ENCODE results near the gene FIGN. TPM values are rescaled to one million over a fixed set of nuclear protein-coding genes. Genes with fewer than 3 reads are reported as not detected.

The FIGN gene
- total and polyA plus RNA-seq, 2 donors (not counting 3 experiments of a cell fraction or from before 2014, with no cell fraction given), result 1.8 to 8.1 TPM

GRCh38 chr2:163657281-163657656 is 78.5 kb downstream of the FIGN start:
- DNase-seq (ENCODE audit: low read depth, low spot score) (no peak), FAIRE-seq (no peak)
- POLR2A ChIA-PET, result no interaction called here
- H3K27me3 ChIP-seq (ENCODE audit: control insufficient read depth in 2 of 2, insufficient read depth in 2 of 2, low read length in 2 of 2), result no peaks in the 10 kb centered on the region
- no TSS peak for BruUV-seq (replicated peaks)
- CTCF ChIA-PET, result interaction anchor here (1.6 kb wide), 1 partner anchor 311 kb away, joined by 8 read pairs; no protein-coding TSS in a partner anchor
- H3K36me3 ChIP-seq (ENCODE audit: control insufficient read depth in 2 of 2, extremely low read depth in 1 of 2, insufficient read depth in 2 of 2, low read length in 2 of 2), result no peaks in the 10 kb centered on the region
- no peak overlapping the region for H3K9ac ChIP-seq (replicated peaks; ENCODE audit: extremely low read depth, insufficient read depth, low read length)
- peaks cover 25% of the 10 kb centered on the region for H3K4me1 ChIP-seq (ENCODE audit: control insufficient read depth, extremely low read depth, insufficient read depth, low read length)
- no peak overlapping the region for H3K27ac ChIP-seq (ENCODE audit: insufficient read depth, low read depth, low read length)
- H3K9me3 ChIP-seq (replicated peaks; ENCODE audit: control insufficient read depth, insufficient read depth, low read length), result no peaks in the 10 kb centered on the region
- no peak overlapping the region for H2AFZ ChIP-seq (ENCODE audit: low read depth, low read length)
- no peak overlapping the region for H3K4me2 ChIP-seq (ENCODE audit: insufficient read depth, low read length)
- intact Hi-C loops (cut with micrococcal nuclease), result no loop called here
- dilution Hi-C loops (cut with MboI; ENCODE audit: extremely low pct_ligation_motif_present, low sequenced_read_pairs), result no loop called here
- H3K4me3 ChIP-seq (replicated peaks in 1 of 3; ENCODE audit: insufficient read depth in 1 of 3, low read depth in 1 of 3, low read length in 3 of 3), result no peak overlapping the region
- H3K79me2 ChIP-seq (ENCODE audit: control insufficient read depth, insufficient read depth, low read length), result peaks cover 2% of the 10 kb centered on the region
- H3K9me1 ChIP-seq (replicated peaks; ENCODE audit: control insufficient read depth, extremely low read depth, insufficient read depth, low read length), result no peaks in the 10 kb centered on the region
- no peaks in the 10 kb centered on the region for H4K20me1 ChIP-seq (replicated peaks; ENCODE audit: control insufficient read depth, extremely low read depth, insufficient read depth, low read length)
- TF ChIP-seq EZH2 (IDR thresholded peaks at IDR 0.05; ENCODE audit: borderline replicate concordance, low read depth, low read length, severe bottlenecking) (no peak), POLR2A (IDR thresholded peaks at IDR 0.05; ENCODE audit: low read depth, low read length) (no peak), MAX (IDR thresholded peaks at IDR 0.05; ENCODE audit: insufficient read depth, insufficient read length) (no peak), POLR2AphosphoS5 (IDR thresholded peaks at IDR 0.05; ENCODE audit: insufficient read depth, low read depth, low read length) (no peak), GATA2 (IDR thresholded peaks at IDR 0.05; ENCODE audit: insufficient read depth, insufficient read length, low read depth, low read length) (no peak), MYC (IDR thresholded peaks at IDR 0.05; ENCODE audit: low read depth, low read length) (no peak)

- Histone ChIP-seq H3K4me1 (ENCODE audit: control insufficient read depth, extremely low read depth, insufficient read depth, low read length) (peaks cover 27% of the 10 kb centered on the region), H4K20me1 (replicated peaks; ENCODE audit: control insufficient read depth, extremely low read depth, insufficient read depth, low read length) (no peaks in the 10 kb centered on the region), H3K79me2 (ENCODE audit: control insufficient read depth, insufficient read depth, low read length) (peaks cover 2% of the 10 kb centered on the region), H2AFZ (ENCODE audit: low read depth, low read length) (peak overlapping the region; percentile 24), H3K9me3 (replicated peaks; ENCODE audit: control insufficient read depth, insufficient read depth, low read length) (no peaks in the 10 kb centered on the region), H3K27ac (ENCODE audit: insufficient read depth, low read depth, low read length) (peak overlapping the region; percentile 45), H3K9ac (replicated peaks; ENCODE audit: extremely low read depth, insufficient read depth, low read length) (no peak overlapping the region), H3K9me1 (replicated peaks; ENCODE audit: control insufficient read depth, extremely low read depth, insufficient read depth, low read length) (no peaks in the 10 kb centered on the region), H3K4me2 (ENCODE audit: insufficient read depth, low read length) (peak overlapping the region; percentile 50), H3K36me3 (ENCODE audit: control insufficient read depth in 2 of 2, extremely low read depth in 1 of 2, insufficient read depth in 2 of 2, low read length in 2 of 2) (no peaks in the 10 kb centered on the region), H3K27me3 (ENCODE audit: control insufficient read depth in 2 of 2, insufficient read depth in 2 of 2, low read length in 2 of 2) (no peaks in the 10 kb centered on the region), H3K4me3 (replicated peaks in 1 of 3; ENCODE audit: insufficient read depth in 1 of 3, low read depth in 1 of 3, low read length in 3 of 3) (no peak overlapping the region)
- dilution Hi-C loops (cut with MboI; ENCODE audit: extremely low pct_ligation_motif_present, low sequenced_read_pairs) (no loop called here), intact Hi-C loops (cut with micrococcal nuclease) (no loop called here)
- no TSS peak for BruUV-seq (replicated peaks)
- FAIRE-seq (no peak), DNase-seq (ENCODE audit: low read depth, low spot score) (peak; percentile 78)
- ChIA-PET POLR2A (interaction anchor here (0.6 kb wide), 1 partner anchor 11 kb away, joined by 7 read pairs; no protein-coding TSS in a partner anchor), CTCF (interaction anchor here (1.1 to 1.6 kb wide), 5 partner anchors 10 to 311 kb away, joined by 3 to 8 read pairs (median 4); no protein-coding TSS in a partner anchor)
- peak; percentile 7 for TF ChIP-seq FOS (IDR thresholded peaks at IDR 0.05; ENCODE audit: borderline replicate concordance, insufficient read depth, low read length)
- TF ChIP-seq POLR2AphosphoS5 (IDR thresholded peaks at IDR 0.05; ENCODE audit: insufficient read depth, low read depth, low read length), result no peak
- TF ChIP-seq MAX (IDR thresholded peaks at IDR 0.05; ENCODE audit: insufficient read depth, insufficient read length), result no peak
- TF ChIP-seq CTCF (IDR thresholded peaks at IDR 0.05; ENCODE audit: extremely low read depth in 1 of 2, insufficient read depth in 1 of 2, low read depth in 1 of 2, low read length in 2 of 2), result no peak
- no peak for TF ChIP-seq MYC (IDR thresholded peaks at IDR 0.05; ENCODE audit: low read depth, low read length)
- TF ChIP-seq GATA2 (IDR thresholded peaks at IDR 0.05; ENCODE audit: insufficient read depth, insufficient read length, low read depth, low read length), result peak; percentile 10
These were observed 79.1 kb downstream of the FIGN start for GRCh38 chr2:163656622-163657280.
